GM21367 (cell line): ENCODE measurements around the gene RNASEH2A.
"Not testable (repeated sequence)": the region's sequence is repeated elsewhere in the genome, so short reads cannot be mapped to it uniquely, and the experiment has no call there.

Source experiments
- ATAC-seq: cut with Tn5 transposase; IDR thresholded peaks from one replicate; pipeline ENCODE4 v1.9.1; 2021; ENCODE audit not compliant: unreplicated experiment

The RNASEH2A gene

DNA sequence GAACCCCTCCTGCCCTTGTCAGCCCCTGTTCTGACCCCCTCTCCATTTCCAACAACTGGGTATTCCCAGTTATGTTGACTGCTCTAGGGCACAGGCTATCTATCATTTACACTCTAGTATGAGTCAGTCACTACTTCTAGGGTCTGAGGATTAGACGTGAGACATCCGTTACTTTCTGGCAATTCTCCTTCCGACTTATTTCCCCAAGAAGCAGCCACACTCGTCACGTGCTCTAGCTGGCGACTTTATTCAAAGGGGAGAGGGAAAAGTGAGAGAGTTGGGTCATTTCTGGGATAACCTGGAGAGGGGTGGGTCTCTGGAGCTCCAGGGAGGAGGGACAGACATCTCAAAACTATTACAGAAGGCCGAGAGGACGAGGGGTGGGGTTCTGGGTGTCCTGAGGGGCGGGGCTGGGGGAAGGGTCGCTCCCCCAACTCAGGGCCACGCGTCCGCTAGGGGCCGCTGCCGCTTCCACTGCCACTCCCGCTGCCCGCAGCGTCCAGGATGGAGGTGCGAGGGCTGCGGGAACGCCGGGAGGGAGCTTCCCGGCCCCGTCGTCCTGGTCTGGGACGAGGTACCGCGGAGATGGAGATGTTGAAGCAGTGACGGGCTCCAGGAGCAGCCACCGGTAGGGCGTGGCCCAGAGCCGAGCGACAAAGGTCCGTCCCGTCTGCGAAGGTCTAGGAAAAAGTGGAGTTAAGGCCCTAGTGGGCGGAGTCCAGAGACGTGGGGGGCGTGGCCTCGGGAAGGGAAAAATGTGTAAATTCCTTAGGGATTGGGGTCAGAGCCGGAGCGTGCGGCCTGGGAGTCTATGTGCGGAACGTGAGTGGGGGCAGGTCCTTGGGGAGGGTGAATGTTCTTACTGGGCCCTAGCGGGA, 19.1 kb downstream of the RNASEH2A start:
- no peak for ATAC-seq

DNA sequence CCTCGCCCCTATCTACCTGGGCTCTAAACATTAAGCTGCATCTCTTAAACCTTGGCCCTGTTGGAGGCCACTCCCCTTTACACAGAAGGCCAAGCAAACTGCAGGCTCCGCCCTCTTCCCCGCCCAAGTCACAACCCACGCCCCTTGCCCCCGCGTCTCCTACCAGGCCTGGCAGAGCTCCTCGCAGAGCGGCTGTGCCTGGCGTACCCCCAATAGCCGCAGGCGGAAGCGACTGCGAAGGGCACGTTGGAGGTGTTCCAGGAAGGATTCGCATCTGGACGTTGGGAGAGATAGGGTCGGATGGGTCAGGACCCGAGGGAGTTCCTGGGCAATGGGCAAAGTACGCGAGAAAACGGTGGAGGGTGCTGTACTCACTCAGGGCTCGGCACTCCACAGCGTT, 22.1 kb downstream of the RNASEH2A start:
- ATAC-seq, result no peak

DNA sequence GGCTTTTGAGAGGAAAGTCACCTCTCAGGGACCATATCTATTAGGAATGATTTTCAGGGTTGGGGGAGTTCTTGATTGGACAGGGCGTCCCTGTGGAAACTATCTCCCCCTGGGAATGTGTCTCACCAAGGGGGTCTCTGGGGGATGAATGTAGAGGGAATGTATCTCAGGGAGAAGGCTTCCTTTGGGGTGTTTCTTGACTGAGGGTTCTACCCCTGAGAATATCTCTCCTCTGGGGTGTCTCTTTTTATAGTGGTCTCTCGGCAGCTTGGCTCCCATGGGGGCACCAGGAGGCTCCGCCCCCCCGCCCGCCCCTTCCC, 27.0 kb downstream of the RNASEH2A start:
- ATAC-seq, result no peak

DNA sequence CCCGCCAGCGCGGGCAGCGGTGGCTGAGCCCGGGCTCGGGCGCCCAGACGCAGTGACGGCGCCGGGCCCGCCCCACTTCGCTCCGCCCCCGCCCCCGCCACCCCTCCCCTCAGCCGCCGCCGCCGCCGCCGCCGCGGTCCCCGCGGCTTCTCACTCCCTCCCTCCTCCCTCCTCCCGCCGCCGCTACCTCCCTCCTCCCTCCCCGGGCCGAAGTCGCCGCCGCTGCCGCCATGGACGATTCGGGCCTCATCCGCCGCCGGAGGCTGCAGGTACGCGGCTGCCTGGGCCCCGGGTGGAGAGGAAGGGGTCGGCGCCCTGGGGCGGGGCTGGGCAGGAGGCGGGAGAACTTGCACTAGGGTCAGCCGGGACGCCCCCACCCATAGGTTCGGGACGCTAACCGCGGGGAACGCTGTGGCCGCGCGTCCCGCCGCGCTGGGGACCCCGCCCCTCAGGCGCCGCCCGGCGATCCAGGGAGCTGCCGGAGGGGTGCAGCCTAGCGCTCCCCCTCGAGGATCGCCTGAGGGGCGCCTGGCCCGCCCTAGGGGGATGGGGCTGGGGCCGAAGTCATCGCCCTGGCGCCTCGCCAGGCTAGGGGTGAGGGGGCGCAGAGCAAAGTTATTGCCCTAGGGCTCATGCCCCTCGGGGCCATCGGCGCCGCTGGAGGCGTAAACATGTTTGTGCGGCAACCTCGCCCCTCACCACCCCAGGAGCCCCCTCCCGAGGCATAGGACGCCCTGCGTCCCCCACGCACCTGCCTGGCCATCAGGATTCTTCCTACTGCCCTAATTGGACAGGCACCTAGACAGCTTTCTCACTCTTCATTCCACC, 27.6 kb downstream of the RNASEH2A start:
- no peak for ATAC-seq

DNA sequence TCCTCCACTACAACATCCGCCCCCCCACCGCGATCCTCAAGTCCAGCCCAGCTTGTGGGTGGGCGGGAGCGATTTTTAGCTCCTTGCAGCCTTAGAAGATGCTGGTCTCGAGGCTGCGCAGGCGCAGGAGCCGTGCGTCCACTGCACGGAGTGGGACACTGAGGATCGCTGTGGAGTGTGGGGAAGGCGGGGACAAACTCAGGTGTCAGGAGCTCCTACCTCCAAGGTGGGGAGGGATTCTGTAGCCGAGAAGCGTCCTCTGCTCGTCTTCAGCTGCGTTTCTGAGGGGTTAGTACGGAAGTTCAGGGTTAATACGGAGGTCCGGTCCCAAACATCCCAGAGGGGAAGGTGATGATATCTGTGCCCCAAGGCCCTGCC, 28.2 kb downstream of the RNASEH2A start, which contains the start of gene RTBDN:
RTBDN (minus strand) TSS at position 14 of the 378 bp plus-strand sequence. CDS start 4,600 bp downstream, outside the sequence.
- ATAC-seq, result no peak

DNA sequence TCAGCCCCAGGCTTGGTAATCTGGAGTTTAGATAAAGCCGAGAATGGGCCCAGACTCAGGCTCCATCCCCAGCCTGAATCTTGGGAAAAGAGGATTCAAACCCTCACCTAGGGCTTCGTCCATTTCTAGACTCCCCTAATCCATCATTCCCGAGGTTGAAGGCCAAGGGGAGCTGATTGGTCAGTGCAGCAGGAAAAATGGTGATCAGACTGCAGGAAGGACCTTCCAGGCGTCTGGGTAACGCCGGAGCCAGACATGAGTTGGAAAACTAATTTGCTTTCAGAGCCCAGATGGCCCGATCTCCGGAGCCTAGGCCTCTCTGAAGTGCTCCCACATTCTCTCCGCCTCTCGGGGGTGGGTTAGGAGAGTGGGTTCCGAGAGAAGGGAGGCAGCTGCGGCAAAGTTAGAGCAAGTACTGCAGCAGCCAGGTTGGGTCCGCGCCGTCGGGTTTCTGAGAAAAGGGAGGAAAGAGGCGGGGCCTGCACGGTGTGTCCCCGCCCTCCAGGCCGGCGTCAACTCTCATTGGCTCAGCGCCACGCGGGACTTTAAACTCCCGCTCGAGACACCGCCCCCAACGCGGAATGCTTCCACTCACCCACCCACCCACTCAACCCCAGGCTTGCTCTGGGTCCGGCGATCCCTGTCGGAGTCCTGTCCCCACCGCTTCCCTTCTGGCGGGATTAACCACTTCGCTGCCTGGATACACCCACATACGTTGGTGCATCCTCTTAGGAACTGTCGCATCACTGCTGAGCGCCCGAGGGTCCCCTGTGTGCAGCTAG, 28.8 kb downstream of the RNASEH2A start:
- ATAC-seq, result no peak

DNA sequence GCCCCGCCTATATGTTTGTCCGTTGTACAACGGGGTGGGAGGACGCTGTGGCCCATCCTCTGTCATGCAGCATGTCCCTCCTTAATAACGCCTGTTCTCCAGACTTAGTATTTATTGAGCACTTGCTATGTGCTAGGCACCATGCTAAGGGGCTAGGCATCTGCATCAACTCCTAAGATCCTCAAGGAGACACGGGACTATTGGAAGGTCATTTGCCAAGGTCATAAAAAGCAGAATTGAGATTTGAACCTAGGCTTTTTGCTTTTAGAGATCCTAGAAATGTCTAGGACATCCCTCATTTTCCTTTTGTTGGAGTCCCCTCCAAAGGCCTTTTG, 30.1 kb downstream of the RNASEH2A start:
- no peak for ATAC-seq

DNA sequence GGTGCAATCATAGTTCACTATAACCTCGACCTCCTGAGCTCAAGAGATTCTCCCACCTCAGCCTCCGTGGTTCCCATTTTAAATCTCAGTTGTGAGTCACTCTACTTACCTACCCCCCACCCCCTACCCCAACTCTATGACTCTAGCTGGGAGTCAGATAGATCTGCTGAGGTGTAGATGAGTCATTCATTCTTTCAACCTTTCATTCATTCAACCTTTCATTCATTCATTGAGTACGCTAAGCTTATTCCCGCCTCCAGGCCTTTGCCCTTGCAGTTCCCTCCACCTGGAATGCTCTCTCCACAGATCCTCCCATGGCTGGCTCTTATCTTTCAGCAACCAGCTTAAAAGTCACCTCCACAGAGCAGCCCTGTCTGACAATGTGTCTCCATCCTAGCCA, 30.8 kb downstream of the RNASEH2A start:
- ATAC-seq, result no peak

DNA sequence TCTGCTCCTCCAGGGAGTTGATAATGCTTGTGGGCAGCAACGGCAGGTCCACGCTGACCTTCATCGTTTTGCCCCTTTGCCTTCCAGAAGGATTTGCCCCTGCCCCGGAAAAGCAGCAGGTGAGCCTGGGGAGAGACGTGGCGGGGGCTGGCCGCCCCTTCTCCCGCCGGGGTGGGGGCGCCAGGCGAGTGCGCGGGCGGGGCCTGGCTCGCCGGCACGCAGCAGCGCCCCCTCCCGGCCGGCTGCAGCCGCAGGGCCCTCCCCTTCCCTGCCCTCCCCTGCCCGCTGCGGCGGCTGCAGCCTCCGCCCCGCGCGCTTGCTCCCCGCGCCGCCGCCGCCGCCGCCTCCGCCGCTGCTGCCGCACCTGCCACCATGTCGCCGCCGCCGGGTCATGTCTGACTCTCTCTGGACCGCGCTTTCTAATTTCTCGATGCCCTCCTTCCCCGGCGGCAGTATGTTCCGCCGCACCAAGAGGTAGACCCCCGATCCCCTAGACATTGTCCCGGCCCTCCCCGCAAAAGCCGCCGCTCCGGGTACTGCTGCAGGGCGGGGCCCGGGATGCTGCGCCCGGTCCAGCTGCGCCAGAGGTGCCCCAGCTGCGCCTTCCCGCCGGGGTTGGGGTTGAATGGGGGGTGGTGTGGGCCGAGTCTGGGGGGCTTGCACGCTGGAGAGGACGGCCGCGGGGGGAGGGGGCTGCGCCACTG, 31.9 kb downstream of the RNASEH2A start, which contains the start of gene MAST1:
MAST1 (plus strand) TSS at position 334 of the 704 bp plus-strand sequence; CDS start at position 392, 58 bp downstream.
- no peak for ATAC-seq

DNA sequence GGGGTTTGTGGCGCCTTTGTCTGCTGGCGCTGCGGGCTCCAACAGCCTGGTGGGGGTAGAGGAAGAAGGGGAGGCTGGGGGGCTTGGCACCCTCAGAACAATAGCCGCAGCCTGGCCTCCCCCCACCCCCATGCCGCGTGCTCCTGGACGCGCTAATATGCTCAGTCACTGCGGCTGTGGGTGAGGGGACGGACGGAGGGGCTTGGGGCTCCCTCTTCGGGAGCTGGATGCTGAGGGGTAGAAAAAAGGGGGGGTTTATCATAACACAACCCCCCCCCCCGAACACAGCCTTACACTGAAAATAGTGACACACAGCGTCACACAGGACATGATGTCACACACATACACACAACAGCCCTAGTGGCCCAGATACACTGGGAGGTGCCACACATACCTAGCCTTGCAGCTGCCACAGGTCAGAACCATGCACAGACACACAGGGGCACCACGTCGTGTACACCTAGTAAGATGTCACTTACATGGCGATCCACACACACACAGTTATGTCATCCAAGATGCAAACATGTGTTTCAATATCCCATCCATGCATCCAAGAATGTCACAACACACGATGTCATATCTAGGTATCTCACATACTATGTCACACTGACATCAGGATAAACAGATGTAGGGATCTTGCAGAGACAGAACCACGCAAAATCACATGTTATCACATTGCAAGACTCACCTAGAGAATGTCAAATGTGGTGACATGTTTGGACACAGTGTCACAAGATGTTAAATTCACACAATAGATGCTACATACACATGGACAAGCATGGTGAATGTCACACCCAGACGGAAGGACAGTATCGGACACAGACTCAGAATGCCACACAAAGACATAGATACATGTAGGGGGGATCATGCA, 32.7 kb downstream of the RNASEH2A start:
- ATAC-seq, result no peak

DNA sequence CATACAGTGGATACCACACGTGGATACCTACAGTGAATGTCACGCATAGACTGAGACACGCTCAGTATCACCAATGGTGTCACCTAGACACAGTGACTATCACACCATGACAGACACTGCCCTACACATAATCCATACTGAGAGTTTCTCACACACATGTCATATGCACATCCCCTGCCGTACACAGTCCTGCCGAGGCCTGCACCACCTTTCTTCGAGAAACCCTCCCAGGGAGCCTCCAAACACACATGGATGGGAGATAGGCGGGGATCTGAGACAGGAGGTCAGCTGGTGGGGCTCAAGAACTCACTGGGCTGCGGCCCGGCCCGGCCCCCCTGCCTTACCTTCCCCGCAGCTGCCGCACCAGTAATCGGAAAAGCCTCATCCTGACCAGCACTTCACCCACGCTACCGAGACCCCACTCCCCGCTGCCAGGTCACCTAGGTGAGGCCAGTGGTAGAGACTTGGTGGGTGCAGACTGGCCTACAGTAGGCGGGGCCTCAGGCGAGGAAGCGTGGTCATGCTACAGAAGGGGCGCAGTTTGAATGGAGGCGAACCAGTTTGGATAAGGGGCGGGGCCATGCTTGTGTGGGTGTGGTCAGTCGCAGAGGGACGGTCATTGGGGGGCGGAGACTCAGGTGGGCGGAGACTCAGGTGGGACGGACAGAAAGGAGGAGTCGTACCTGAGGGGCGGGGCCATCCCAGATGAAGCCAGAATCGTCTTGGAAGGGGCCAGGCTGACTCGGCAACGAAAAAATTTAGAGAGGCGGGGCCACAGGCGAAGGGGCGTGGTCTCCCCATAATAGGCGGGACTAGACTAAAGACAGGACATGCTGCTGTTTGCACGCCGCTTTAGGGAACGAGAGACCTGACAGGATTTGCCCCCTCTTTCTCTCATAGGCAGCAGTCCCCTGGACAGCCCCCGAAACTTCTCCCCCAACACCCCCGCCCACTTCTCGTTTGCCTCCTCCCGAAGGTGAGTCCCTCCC, 34.0 kb downstream of the RNASEH2A start:
- ATAC-seq, result no peak

DNA sequence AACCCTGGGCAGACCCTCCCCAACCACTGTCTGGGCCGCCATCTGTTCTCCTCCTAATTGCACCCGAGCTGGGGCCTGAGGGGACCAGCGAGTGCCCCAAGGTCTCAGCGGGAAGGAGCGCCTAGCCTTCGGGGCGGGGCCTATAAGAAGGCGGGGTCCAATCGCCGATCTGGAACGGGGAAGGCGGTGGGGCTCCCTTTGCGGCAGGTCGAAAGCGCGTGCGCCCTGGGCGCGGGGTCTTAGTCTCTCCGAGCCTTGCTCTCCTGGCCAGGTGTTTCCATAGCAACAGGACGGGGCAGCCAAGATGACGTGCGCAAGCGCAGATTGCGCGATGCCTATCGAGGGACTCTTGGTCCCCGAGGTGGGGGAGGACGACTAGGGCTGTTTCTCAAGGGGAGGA, 34.7 kb downstream of the RNASEH2A start:
- ATAC-seq, result no peak

DNA sequence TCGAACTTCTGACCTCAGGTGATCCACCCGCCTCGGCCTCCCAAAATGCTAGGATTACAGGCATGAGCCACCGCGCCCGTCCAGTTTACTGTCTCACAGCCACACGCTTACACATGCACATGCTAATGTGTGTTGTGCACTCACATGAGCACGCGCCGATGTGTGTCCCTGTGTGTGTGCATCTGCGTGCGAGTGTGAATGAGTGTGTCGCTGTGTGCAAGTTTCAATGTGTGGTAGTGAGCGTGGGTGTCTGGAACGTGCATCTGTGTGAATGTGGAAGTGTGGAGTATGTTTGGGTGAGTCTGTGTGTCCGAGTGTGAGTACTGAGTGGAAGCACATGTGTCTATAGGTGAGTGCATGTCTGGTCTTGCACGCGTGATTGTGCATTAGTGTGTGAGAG, 36.1 kb downstream of the RNASEH2A start:
- ATAC-seq, result no peak

DNA sequence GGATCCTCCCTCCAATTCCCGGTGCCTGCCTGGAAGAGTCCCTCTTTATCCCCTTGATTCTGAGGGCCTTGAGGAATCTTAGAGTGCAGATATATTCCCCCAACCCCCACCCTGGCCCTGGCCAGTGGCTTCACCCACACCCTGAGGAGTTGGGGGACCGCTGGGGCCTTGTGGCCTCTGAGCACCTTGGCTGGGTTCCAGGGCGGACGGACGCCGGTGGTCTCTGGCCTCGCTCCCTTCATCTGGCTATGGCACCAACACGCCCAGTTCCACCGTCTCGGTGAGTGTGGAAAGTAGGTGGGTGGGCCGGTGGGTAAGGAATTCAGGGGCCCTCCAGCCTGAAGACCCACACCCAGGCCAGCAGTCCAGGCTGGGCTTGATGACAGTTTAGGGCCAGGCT, 36.9 kb downstream of the RNASEH2A start:
- no peak for ATAC-seq

DNA sequence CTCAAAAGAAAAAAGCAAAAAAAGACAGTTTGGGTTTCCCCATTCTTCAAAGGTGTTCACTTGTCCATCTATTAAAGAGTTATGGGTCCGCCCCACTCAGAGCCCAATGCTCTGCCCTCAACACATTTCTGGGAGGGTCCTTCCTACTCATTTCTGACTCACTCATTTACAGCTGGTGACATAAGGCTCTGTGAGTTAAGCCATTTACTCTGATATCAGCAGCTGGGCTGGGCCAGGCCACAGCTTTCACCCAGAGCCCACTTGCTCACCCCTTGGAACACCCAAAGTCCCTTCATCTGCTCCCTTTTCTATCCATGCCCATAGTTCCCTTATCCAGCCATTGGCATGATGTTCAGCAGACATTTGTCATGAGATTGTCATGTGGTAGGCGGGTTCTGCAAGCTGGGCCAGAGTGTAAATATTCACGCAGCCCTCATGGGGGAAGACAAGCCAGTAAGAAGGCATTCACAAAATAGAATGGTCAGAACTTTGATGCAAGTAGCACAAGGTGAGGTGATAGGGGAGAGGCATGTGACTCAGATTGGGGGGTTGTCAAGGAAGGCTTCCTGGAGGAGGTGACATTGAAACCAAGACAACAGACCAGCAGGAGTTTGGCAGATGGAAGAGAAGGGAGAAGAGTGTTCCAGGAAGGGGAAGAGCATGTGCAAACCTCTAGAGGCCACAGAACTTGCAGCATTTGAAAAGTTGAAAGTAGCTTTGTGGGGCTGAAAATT, 37.8 kb downstream of the RNASEH2A start:
- no peak for ATAC-seq

DNA sequence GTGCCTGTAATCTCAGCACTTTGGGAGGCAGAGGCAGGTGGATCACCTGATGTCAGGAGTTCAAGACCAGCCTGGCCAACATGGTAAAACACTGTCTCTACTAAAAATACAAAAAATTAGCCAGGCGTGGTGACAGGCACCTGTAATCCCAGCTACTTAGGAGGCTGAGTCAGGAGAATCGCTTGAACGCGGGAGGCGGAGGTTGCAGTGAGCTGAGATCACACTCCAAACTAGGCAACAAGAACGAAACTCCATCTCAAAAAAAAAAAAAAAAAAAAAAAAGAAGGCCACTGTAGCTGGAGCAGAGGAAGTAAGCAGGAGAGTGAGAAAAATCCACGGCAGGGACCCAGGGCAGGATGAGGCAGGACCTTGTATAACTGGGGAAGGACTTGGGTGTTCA, 40.2 kb downstream of the RNASEH2A start:
- not testable (repeated sequence) for ATAC-seq

DNA sequence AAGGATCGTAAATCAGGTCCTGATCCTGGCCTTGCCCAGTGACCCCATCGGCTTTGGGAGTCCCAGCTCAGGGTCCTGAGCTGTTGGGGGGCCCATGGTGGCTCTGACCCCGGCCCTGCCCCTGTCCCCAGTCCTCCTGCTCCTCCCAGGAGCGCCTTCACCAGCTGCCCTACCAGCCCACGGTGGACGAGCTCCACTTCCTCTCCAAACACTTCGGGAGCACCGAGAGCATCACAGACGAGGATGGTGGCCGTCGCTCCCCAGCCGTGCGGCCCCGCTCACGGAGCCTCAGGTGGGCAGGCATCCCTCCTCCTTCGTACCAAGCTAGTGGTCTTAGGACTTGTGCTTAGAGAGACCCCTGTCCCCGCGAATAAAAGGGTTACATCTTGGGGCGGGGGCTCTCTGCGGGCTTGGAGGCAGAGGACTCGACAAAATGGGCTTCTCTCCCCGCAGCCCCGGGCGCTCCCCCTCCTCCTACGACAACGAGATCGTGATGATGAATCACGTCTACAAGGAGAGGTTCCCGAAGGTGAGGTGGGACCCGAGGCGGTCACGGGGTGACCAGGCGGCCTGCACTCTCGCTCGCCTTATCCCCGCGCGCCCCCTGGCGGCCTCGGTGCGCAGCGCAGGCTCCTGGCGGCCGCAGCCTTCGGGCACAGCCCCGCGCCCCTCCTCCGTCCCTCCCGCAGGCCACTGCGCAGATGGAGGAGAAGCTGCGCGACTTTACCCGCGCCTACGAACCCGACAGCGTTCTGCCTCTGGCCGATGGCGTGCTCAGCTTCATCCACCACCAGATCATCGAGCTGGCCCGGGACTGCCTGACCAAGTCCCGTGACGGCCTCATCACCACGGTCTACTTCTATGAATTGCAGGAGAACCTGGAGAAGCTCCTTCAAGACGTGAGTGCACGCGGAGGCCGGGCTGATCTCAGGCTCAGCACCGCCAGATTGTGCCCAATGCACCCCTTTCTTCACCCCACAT, 41.1 kb downstream of the RNASEH2A start:
- ATAC-seq, result no peak
